ENCODE data around the gene ERG.

DNA sequence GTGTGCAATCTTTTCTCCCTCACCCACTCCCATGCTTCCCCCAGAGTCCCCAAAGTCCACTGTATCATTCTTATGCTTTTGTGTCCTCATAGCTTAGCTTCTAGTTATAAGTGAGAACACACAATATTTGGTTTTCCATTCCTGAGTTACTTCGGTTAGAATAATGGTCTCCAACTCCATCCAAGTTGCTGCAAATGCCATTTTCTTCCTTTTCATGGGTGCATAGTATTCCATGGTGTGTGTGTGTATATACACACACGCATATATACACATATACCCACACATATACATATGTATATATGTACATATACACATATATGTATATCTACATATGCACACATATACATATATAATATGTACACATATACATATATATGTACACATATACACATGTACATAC lies 69.3 kb downstream of the ERG start:
- TF ChIP-seq, protein P1, sequence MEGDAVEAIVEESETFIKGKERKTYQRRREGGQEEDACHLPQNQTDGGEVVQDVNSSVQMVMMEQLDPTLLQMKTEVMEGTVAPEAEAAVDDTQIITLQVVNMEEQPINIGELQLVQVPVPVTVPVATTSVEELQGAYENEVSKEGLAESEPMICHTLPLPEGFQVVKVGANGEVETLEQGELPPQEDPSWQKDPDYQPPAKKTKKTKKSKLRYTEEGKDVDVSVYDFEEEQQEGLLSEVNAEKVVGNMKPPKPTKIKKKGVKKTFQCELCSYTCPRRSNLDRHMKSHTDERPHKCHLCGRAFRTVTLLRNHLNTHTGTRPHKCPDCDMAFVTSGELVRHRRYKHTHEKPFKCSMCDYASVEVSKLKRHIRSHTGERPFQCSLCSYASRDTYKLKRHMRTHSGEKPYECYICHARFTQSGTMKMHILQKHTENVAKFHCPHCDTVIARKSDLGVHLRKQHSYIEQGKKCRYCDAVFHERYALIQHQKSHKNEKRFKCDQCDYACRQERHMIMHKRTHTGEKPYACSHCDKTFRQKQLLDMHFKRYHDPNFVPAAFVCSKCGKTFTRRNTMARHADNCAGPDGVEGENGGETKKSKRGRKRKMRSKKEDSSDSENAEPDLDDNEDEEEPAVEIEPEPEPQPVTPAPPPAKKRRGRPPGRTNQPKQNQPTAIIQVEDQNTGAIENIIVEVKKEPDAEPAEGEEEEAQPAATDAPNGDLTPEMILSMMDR (IDR thresholded peaks at IDR 0.05) = no peak
- TF ChIP-seq POLR2A (IDR thresholded peaks at IDR 0.05) (no peak), POLR2AphosphoS5 (IDR thresholded peaks at IDR 0.05) (no peak)
